H9 (cell line): Measurements from ENCODE around the gene PIM3. TPM values are rescaled to one million over a fixed set of nuclear protein-coding genes. Genes with fewer than 3 reads are reported as not detected.

ENCODE experiments used
- DNase-seq: peaks from one replicate; pipeline ENCODE4 v3.0.0-alpha.2; 2017
- H2AFZ ChIP-seq: one replicate; pipeline ENCODE4 v1.6.1; 2013; ENCODE audit warnings: mild to moderate bottlenecking, low read length, control low read depth, moderate library complexity
- H2AK5ac ChIP-seq: 2 replicates; pipeline ENCODE4 v1.6.1; 2013; ENCODE audit warnings: low read length, control low read depth, mixed read lengths; ENCODE audit not compliant: insufficient read length
- H2BK120ac ChIP-seq: one replicate; pipeline ENCODE4 v1.6.1; 2013; ENCODE audit warnings: low read depth, mild to moderate bottlenecking, low read length, control low read depth, inconsistent platforms; ENCODE audit not compliant: poor library complexity, severe bottlenecking
- H2BK12ac ChIP-seq: 2 replicates; pipeline ENCODE4 v1.6.1; 2013; ENCODE audit warnings: low read length, control low read depth, mixed read lengths, low read depth; ENCODE audit not compliant: insufficient read length
- H2BK15ac ChIP-seq: 2 replicates; pipeline ENCODE4 v1.6.1; 2013; ENCODE audit warnings: low read depth, low read length, control low read depth
- H2BK20ac ChIP-seq: one replicate; pipeline ENCODE4 v1.6.1; 2013; ENCODE audit warnings: low read depth, mild to moderate bottlenecking, low read length, control low read depth, inconsistent platforms; ENCODE audit not compliant: poor library complexity, severe bottlenecking
- H2BK5ac ChIP-seq: 2 replicates; pipeline ENCODE4 v1.6.1; 2013; ENCODE audit warnings: low read length, control low read depth, mixed read lengths; ENCODE audit not compliant: insufficient read length
- H3K14ac ChIP-seq: 2 replicates; pipeline ENCODE4 v1.6.1; 2013; ENCODE audit warnings: low read length, control low read depth; ENCODE audit not compliant: insufficient read depth
- H3K18ac ChIP-seq: 2 replicates; pipeline ENCODE4 v1.6.1; 2013; ENCODE audit warnings: low read depth, mild to moderate bottlenecking, mixed read lengths, low read length, control low read depth; ENCODE audit not compliant: insufficient read length
- H3K23ac ChIP-seq: 2 replicates; pipeline ENCODE4 v1.6.1; 2013; ENCODE audit warnings: low read length, control low read depth, mixed read lengths, low read depth; ENCODE audit not compliant: insufficient read length
- H3K23me2 ChIP-seq: 2 replicates; pipeline ENCODE4 v1.6.1; 2013; ENCODE audit warnings: low read depth, mild to moderate bottlenecking, mixed read lengths, low read length, control low read depth; ENCODE audit not compliant: insufficient read length, poor library complexity, severe bottlenecking
- H3K27ac ChIP-seq: 2 replicates; pipeline ENCODE4 v1.5.1; 2013; ENCODE audit warnings: low read length, control low read depth, mixed read lengths, low read depth; ENCODE audit not compliant: insufficient read length
- H3K27me3 ChIP-seq: 2 replicates; pipeline ENCODE4 v1.6.1; 2013; ENCODE audit warnings: low read length, control low read depth, inconsistent platforms; ENCODE audit not compliant: insufficient read depth
- H3K4ac ChIP-seq: 2 replicates; pipeline ENCODE4 v1.6.1; 2013; ENCODE audit warnings: low read depth, mild to moderate bottlenecking, control low read depth, inconsistent platforms, low read length, moderate library complexity
- H3K4me1 ChIP-seq: 2 replicates; pipeline ENCODE4 v1.6.1; 2013; ENCODE audit warnings: low read length, control low read depth, inconsistent platforms; ENCODE audit not compliant: insufficient read depth
- H3K4me2 ChIP-seq: 2 replicates; pipeline ENCODE4 v1.6.1; 2013; ENCODE audit warnings: low read length, control low read depth, mixed read lengths; ENCODE audit not compliant: insufficient read length, insufficient read depth
- H3K56ac ChIP-seq: 2 replicates; pipeline ENCODE4 v1.6.1; 2013; ENCODE audit warnings: low read depth, mild to moderate bottlenecking, mixed read lengths, low read length, control low read depth; ENCODE audit not compliant: insufficient read length
- H3K79me1 ChIP-seq: 2 replicates; pipeline ENCODE4 v1.6.1; 2013; ENCODE audit warnings: low read depth, mild to moderate bottlenecking, moderate library complexity, low read length, control low read depth, inconsistent platforms; ENCODE audit not compliant: insufficient read depth, poor library complexity, severe bottlenecking
- H3K79me2 ChIP-seq: 2 replicates; pipeline ENCODE4 v1.6.1; 2013; ENCODE audit warnings: low read length, control low read depth, inconsistent platforms; ENCODE audit not compliant: insufficient read depth
- H3K9ac ChIP-seq: 2 replicates; pipeline ENCODE4 v1.6.1; 2013; ENCODE audit warnings: low read length, control low read depth, mixed read lengths; ENCODE audit not compliant: insufficient read length; ENCODE audit errors: extremely low read depth
- H3K9me3 ChIP-seq: one replicate; pipeline ENCODE4 v1.6.1; 2013; ENCODE audit warnings: low read depth, low read length, inconsistent platforms; ENCODE audit not compliant: control insufficient read depth
- H3T11ph ChIP-seq: one replicate; pipeline ENCODE4 v1.6.1; 2013; ENCODE audit warnings: mild to moderate bottlenecking, low read length, control low read depth, inconsistent platforms
- H4K20me1 ChIP-seq: one replicate; pipeline ENCODE4 v1.6.1; 2013; ENCODE audit not compliant: control insufficient read depth, insufficient read length, insufficient read depth
- H4K5ac ChIP-seq: 2 replicates; pipeline ENCODE4 v1.6.1; 2013; ENCODE audit warnings: low read depth, mild to moderate bottlenecking, mixed read lengths, low read length, control low read depth; ENCODE audit not compliant: insufficient read length
- H4K8ac ChIP-seq: replicated peaks from 2 replicates; pipeline ENCODE4 v1.6.1; 2013; ENCODE audit warnings: low read length, control low read depth, mixed read lengths, low read depth; ENCODE audit not compliant: insufficient read length
- H4K91ac ChIP-seq: 2 replicates; pipeline ENCODE4 v1.6.1; 2013; ENCODE audit warnings: low read depth, mild to moderate bottlenecking, moderate library complexity, mixed read lengths, low read length, control low read depth; ENCODE audit not compliant: insufficient read length
- H3K27ac Mint-ChIP-seq, 3 experiments: 2 replicates in 2 of 3; 3 replicates in 1 of 3; pipeline ENCODE4 v1.8.0; 2020 to 2021; ENCODE audit warnings: mixed read lengths in 3 of 3, mild to moderate bottlenecking in 1 of 3, moderate library complexity in 1 of 3
- H3K27me3 Mint-ChIP-seq: 2 replicates; pipeline ENCODE4 v1.8.0; 2021; ENCODE audit warnings: low read depth, mild to moderate bottlenecking, moderate library complexity, mixed read lengths
- H3K36me3 Mint-ChIP-seq, 3 experiments: 2 replicates in 2 of 3; 3 replicates in 1 of 3; pipeline ENCODE4 v1.8.0; 2020 to 2021; ENCODE audit warnings: low read depth in 3 of 3, mixed read lengths in 3 of 3; ENCODE audit not compliant: insufficient read depth in 1 of 3
- H3K4me1 Mint-ChIP-seq, 2 experiments: 2 replicates each; pipeline ENCODE4 v1.8.0; 2020; ENCODE audit warnings: mixed read lengths in 2 of 2
- H3K4me3 Mint-ChIP-seq, 2 experiments: 2 replicates in 1 of 2; 3 replicates in 1 of 2; pipeline ENCODE4 v1.8.0; 2020 to 2021; ENCODE audit warnings: mild to moderate bottlenecking in 2 of 2, mixed read lengths in 2 of 2, moderate library complexity in 1 of 2
- H3K9me3 Mint-ChIP-seq, 2 experiments: 2 replicates in 1 of 2; 3 replicates in 1 of 2; pipeline ENCODE4 v1.8.0; 2020; ENCODE audit warnings: mild to moderate bottlenecking in 2 of 2, mixed read lengths in 2 of 2, moderate library complexity in 1 of 2
- CTCF ChIP-seq: fragments of 200-600 bp; sonication (generic); conservative IDR thresholded peaks from 3 replicates; pipeline ENCODE4 v1.8.0; 2021; ENCODE audit warnings: antibody characterized with exemption, mild to moderate bottlenecking
- WGBS: extraction: QIAGEN DNeasy Blood & Tissue Kit; methylation state at CpG from one replicate; pipeline ENCODE4 v1.1.7; 2013; ENCODE audit warnings: missing lambda C conversion rate, low lambda C conversion rate, mixed read lengths; ENCODE audit not compliant: insufficient read length; ENCODE audit errors: extremely low coverage; 5-methylcytosine and 5-hydroxymethylcytosine counted together
- total RNA-seq: library from RNA; stranded (reverse); gene quantifications from 2 replicates; pipeline ENCODE4 v1.2.1, GENCODE V29; 2021

Gene PIM3
- total RNA-seq, 1 experiment from 2014 or later = 43.4 TPM

GRCh38 chr22:49968831-49969661, 8.5 kb downstream of the PIM3 start:
- Mint-ChIP-seq H3K9me3 (no peaks in the 10 kb centered on the region), H3K4me1 (peaks cover 4 to 5% of the 10 kb centered on the region in 2 experiments; a peak in 3 of 4 replicates), H3K27me3 (peaks cover 16% of the 10 kb centered on the region), H3K27ac (no peak overlapping the region), H3K4me3 (no peak overlapping the region), H3K36me3 (peaks cover under 1 to 7% (median 2%) of the 10 kb centered on the region in 3 experiments; a peak in 5 of 7 replicates)
- Histone ChIP-seq H4K91ac (no peak overlapping the region), H2BK12ac (no peak overlapping the region), H3K23me2 (no peaks in the 10 kb centered on the region), H3K4me2 (no peak overlapping the region), H4K5ac (no peak overlapping the region), H3K79me1 (no peaks in the 10 kb centered on the region), H3K4ac (no peak overlapping the region), H3T11ph (no peak overlapping the region), H3K4me1 (no peaks in the 10 kb centered on the region; the same call in 1 of the 2 replicates), H2BK20ac (no peak overlapping the region), H2AFZ (no peak overlapping the region), H3K9ac (no peak overlapping the region), H2BK120ac (no peak overlapping the region), H2BK15ac (no peak overlapping the region), H3K23ac (no peak overlapping the region), H3K18ac (no peak overlapping the region), H4K8ac (no peak overlapping the region), H3K27ac (no peak overlapping the region), H3K14ac (no peak overlapping the region), H4K20me1 (peaks cover 3% of the 10 kb centered on the region), H3K56ac (no peak overlapping the region), H3K27me3 (no peaks in the 10 kb centered on the region), H3K79me2 (no peaks in the 10 kb centered on the region), H3K9me3 (no peaks in the 10 kb centered on the region), H2AK5ac (no peak overlapping the region), H2BK5ac (no peak overlapping the region)
- peak; percentile 40 for DNase-seq
- WGBS = no CpG with 5 or more reads among the region's 16 CpGs
- TF ChIP-seq CTCF = no peak
